HG02588 (cell line): ENCODE data around the gene LTBR.

Experiments
- ATAC-seq: cut with Tn5 transposase; IDR thresholded peaks from one replicate; pipeline ENCODE4 v1.9.1; 2021; ENCODE audit warnings: mild to moderate bottlenecking, moderate library complexity; ENCODE audit not compliant: unreplicated experiment

Gene LTBR

GRCh38 chr12:6346235-6346832, 37.6 kb upstream of the LTBR start:
- ATAC-seq = no peak

GRCh38 chr12:6346942-6347341, 37.0 kb upstream of the LTBR start:
- no peak for ATAC-seq

GRCh38 chr12:6347367-6348338, 36.3 kb upstream of the LTBR start:
- no peak for ATAC-seq

GRCh38 chr12:6351622-6352021, 32.3 kb upstream of the LTBR start:
- no peak for ATAC-seq

- no peak for ATAC-seq
Observed at GRCh38 chr12:6352193-6353173, 31.5 kb upstream of the LTBR start.

- no peak for ATAC-seq
Observed at GRCh38 chr12:6354495-6355393, 29.2 kb upstream of the LTBR start.

- ATAC-seq = no peak
Observed at GRCh38 chr12:6355491-6356373, 28.2 kb upstream of the LTBR start.

- ATAC-seq = no peak
Observed at GRCh38 chr12:6356374-6356820, 27.6 kb upstream of the LTBR start.

- no peak for ATAC-seq
Observed at GRCh38 chr12:6358881-6359280, 25.1 kb upstream of the LTBR start.

- ATAC-seq = no peak
Observed at GRCh38 chr12:6360080-6360571, 23.8 kb upstream of the LTBR start.

GRCh38 chr12:6360578-6361490, 23.1 kb upstream of the LTBR start:
- no peak for ATAC-seq

- no peak for ATAC-seq
Observed at GRCh38 chr12:6361834-6362233, 22.1 kb upstream of the LTBR start.

- no peak for ATAC-seq
Observed at GRCh38 chr12:6362403-6362802, 21.6 kb upstream of the LTBR start.

GRCh38 chr12:6363010-6363329, 21.0 kb upstream of the LTBR start:
- no peak for ATAC-seq

- no peak for ATAC-seq
Observed at GRCh38 chr12:6363330-6364043, 20.5 kb upstream of the LTBR start.

- ATAC-seq = no peak
Observed at GRCh38 chr12:6364044-6364374, 20.0 kb upstream of the LTBR start.
